Measurements from ENCODE around the gene ETS1.

DNA sequence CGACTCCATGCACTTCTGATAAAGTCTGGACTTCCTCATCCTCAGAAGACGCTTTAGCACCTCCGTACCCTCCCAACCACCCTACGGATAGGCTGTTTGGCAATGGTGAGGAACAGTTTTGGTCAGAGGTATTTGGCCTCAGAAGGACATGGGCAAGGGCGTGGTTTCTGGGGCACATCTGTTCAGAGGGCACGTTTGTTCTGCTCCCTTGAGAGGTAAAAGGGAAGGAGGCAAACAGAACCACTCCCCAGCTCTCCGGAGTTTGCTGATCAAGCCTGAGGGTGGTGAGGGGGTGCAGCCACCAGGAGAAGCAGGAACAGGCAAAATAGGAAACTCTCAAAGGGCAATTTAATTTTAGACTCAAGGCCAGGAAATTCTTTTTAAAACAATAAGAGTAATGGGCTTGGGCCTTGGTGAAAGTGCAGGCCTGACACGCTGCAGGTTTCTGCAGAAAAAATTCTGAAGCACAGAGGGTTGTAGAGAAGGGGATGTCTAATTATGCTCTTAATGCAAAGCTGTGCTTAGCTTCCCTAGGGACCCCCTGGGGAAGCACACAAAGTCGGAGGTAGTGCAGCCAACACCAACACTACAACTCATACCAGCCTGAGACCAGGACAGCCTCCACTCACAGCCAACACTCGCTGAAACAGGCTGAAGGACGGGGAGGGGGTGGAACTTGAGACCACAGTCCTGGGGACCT, 23.3 kb downstream of the ETS1 start:
- TF ChIP-seq, protein P1, sequence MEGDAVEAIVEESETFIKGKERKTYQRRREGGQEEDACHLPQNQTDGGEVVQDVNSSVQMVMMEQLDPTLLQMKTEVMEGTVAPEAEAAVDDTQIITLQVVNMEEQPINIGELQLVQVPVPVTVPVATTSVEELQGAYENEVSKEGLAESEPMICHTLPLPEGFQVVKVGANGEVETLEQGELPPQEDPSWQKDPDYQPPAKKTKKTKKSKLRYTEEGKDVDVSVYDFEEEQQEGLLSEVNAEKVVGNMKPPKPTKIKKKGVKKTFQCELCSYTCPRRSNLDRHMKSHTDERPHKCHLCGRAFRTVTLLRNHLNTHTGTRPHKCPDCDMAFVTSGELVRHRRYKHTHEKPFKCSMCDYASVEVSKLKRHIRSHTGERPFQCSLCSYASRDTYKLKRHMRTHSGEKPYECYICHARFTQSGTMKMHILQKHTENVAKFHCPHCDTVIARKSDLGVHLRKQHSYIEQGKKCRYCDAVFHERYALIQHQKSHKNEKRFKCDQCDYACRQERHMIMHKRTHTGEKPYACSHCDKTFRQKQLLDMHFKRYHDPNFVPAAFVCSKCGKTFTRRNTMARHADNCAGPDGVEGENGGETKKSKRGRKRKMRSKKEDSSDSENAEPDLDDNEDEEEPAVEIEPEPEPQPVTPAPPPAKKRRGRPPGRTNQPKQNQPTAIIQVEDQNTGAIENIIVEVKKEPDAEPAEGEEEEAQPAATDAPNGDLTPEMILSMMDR (IDR thresholded peaks at IDR 0.05; ENCODE audit: low read length) = no peak
- no peak for TF ChIP-seq EZH2 (IDR thresholded peaks at IDR 0.05; ENCODE audit: borderline replicate concordance, low read length)

Measured in OCI-LY1 (cell line).